GM19193 (cell line): Measurements from ENCODE around the gene VEGFB.
A peak's percentile ranks its signal among the peaks of the same experiment; 100 is the strongest.

Source experiments
- POLR2A ChIP-seq: IDR thresholded peaks from 4 replicates; pipeline ENCODE4 v1.6.1; 2011; ENCODE audit not compliant: insufficient read depth, insufficient read length; ENCODE audit errors: extremely low read depth

The VEGFB gene

DNA sequence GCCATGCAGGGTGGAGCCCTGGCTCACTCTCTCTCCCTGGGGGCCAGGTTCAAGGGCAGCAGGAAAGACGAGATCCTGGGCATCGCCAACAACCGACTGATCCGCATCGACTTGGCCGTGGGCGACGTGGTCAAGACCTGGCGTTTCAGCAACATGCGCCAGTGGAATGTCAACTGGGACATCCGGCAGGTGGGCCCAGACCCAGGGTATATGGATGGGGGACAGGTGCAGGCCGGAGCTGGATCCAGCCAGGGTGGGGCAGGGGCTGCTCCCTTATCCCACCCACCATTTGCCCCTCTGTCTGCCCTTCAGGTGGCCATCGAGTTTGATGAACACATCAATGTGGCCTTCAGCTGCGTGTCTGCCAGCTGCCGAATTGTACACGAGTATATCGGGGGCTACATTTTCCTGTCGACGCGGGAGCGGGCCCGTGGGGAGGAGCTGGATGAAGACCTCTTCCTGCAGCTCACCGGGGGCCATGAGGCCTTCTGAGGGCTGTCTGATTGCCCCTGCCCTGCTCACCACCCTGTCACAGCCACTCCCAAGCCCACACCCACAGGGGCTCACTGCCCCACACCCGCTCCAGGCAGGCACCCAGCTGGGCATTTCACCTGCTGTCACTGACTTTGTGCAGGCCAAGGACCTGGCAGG is 11.3 kb upstream of the VEGFB start:
- TF ChIP-seq POLR2A = no peak

DNA sequence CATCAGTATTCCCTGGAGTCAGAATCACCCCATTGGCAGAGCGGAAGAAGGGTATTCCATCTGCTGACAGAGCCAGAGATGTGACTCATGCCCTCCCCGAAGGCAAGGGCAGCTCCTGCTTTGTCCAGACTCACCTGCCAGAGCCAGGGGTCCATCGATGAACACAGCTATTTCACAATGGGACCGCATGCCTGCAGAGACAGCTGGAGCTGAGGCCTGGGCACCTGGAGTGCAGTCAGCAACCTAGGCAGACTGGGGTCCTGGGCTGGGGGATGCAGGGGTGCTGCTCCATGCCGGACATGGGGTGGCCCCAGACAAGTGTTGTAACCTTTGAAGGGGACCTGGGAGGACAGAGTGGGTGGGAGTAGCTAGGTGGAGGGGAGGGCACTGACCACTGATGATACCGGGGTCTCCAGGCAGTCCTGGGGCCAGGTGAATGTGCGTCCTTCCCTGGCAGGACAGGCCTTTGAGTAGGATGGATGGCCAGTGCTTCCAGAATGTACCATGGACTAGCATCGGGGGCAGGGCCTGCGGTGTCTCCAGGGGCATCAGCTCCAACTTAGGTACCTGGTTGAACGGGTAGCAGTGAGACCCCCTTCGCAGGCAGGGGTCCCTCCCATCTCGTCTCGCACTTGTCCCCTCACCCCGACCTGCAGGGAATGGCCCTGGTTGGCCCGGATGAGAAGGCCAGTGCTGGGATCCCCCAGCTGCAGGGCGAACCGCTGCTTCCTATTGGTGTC is 10.1 kb upstream of the VEGFB start:
- TF ChIP-seq POLR2A = no peak

DNA sequence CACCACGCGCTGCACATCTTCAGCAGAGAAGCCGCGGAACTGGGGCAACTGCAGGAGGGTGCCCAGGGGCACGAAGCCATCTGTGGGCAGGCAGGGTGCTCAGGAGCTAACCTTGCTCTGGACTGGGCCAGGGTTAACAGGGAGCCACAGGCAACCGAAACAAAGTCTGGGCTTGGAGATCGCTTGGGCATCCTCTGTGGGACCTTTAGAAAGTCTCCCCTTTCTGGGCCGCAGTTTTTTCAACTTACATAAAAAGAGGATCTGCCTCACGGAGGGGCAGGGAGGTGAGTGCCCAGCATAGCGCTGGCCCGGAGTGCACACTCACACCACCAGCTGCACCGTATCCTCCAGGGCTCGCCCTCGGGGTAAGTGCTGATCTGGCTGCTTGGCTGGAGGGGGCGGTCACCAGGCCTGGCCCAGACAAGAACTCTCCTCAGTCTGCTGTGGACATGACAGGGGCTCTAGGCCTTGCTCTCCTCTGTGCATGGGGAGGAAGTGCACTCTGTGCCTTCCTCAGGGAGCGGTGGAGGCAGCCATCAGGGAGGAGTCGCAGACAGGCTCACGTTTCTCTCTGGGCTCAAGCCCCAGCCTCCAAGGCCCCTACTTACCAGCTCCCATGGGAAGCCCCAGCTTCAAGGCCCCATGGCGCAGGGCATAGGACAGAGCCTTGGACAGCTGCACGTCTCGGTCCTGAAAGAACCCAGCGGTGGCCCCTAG is 9.3 kb upstream of the VEGFB start:
- TF ChIP-seq POLR2A = no peak

DNA sequence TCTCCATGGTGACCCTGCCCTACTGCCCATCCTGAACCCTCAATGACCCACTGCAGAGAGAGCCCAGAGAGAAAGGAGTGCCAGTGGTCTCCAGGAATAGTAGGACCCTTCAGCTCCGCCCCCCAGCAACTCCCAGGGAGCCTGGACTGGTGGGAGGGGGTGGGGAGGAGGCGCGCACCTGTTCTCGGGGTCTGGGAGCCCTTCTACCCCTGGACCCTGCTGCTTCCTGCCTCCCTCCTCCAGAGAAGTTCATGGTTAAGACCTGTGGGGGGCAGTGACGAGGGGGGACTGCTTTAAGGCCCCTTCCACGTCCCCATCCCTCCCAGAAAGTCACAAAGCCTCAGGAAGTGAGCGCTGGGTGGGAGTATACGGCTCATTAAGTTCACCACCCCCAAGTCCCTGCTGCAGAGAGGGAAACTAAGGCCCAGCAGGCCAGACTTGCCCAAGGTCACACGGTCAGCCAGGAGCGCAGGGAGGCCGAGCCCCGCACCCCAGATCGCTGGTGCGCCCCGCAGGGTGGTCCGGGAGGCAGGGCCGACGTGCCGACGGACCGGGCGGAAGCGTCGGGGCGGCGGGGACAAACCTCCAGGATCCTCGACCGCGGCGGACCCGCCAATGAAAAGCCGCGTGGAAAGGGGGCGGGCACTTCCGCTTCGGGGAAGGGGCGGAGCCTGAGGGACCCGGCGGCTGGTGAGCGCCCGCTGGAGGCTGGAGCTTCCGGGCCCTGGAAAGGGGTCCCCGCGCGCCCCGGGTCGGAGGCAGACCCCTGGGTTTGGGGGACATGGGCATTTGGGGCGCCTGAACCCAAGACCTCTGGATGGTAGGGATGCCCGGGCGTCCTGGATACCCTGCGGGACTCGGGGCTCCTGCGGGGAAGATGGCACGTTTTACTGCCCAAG is 8.5 kb upstream of the VEGFB start, which contains the start of the genes NUDT22 and TRPT1:
TSS of gene NUDT22 (plus strand) at position 667 of the 899 bp plus-strand sequence. CDS start 379 bp downstream, outside the sequence.
TSS of gene TRPT1 (minus strand) at position 579 of the 899 bp plus-strand sequence. CDS start at position 253, 326 bp downstream.
- TF ChIP-seq POLR2A = peak; percentile 81

DNA sequence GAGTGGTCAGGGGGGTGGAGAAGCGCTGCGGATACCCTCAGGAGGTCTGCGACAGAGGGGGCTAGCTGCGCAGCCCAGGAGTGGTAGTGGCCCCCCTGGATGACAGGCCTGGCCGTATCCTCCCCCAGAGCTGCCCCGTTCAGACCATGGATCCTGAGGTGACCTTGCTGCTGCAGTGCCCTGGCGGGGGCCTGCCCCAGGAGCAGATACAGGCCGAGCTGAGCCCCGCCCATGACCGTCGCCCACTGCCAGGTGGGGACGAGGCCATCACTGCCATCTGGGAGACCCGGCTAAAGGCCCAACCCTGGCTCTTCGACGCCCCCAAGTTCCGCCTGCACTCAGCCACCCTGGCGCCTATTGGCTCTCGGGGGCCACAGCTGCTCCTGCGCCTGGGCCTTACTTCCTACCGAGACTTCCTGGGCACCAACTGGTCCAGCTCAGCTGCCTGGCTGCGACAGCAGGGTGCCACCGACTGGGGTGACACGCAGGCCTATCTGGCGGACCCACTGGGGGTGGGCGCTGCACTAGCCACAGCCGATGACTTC is 7.8 kb upstream of the VEGFB start:
- TF ChIP-seq POLR2A = peak; percentile 33

DNA sequence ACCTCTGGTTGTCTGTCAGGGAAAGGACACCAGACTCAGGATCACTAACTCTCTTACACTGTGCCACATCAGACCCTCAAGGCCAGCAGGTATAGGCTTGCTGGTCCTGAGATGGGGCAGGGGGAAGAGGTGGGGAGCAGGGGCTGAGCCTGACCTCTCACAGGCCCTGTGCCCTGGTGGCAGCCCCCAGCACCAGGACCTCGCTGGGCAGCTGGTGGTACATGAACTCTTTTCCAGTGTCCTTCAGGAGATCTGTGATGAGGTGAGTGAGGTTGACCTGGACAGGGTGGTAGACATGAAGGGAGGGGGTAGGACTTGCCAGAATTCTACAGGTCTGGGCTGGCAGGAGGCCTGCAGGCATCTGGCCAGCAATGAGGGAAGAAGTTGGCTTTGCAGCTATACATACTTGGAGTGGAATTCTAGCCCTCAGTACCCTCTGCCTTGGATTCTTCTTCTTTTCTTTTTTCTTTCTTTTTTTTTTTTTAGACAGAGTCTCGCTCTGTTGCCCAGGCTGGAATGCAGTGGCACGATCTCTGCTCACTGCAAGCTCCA is 6.9 kb upstream of the VEGFB start:
- no peak for TF ChIP-seq POLR2A

DNA sequence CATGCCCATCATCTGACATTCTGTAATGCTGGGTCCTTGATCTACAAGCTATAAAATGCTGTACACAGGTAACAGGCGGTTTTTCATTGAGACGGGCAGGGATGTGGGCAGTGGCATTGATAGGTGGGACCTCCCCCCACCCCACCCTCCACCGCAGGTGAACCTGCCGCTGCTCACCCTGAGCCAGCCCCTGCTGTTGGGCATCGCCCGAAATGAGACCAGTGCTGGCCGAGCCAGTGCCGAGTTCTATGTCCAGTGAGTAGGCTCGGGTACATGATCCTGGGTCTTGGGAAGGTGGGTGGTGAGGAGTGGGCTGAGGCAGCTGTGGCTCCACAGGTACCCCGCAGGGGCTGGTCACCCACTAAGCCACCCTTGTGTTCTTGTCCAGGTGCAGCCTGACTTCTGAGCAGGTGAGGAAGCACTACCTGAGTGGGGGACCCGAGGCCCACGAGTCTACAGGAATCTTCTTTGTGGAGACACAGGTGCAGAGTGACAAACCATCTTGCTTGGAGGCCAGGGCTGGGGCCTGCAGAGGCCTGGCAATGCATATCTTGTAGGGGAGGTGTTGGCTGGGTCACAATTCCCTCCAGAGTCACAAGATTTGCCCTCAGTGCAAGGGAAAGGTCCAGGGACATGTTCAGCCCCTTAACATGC is 5.2 kb upstream of the VEGFB start:
- TF ChIP-seq POLR2A = no peak

DNA sequence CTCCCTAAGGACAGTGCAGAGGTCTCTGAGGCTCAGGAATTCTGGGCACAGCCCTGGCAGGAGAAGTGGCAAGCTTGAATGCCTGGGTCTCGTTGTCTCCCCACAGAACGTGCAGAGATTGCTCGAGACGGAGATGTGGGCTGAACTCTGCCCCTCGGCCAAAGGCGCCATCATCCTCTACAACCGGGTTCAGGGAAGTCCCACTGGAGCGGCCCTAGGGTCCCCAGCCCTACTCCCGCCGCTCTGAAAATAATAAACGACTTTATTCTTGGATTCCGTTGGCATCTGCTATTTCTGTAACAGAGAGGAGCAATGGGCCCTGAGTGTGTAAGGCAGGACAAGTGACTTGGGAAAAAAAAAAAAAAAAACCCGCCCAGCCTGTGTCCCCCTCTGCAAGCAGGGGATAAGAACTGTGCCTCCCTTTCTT is 4.6 kb upstream of the VEGFB start:
- TF ChIP-seq POLR2A = no peak

DNA sequence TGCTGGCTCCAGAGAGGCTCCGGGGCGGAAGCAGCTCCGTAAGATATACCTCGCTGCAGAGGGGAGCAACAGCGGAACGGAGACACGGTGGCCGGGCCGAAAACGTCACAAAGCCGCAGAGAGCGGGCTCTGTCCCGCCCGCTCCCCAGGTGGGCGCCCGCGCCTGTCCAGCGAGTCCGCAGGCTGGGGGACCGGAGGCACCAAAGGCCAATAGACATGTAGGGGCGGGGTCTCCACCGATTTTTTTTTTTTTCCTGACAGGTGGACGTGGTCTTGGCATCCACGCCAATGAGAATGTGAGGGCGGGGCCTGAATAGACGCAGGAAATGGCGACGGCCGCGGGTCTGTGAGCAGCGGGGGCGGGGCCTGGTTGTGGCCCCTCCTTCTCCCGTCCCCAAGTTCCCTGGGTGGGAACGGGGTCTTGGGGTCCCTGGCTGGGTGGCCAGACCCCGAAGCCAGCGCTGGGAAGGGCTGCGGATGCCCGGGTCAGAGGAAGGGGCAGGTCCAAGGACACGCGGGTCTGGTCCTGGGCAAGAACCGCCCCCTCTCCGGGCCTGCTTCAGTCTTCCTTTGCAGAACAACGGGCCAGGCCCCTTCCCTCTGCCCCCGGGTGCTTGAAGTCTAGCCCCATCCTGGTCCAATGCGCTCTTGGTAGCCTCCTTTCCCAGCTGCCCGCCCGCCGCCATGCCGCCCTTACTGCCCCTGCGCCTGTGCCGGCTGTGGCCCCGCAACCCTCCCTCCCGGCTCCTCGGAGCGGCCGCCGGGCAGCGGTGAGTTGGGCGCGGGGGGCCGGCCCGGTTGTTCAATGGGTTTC is 4.0 kb upstream of the VEGFB start, which contains the start of gene DNAJC4:
TSS of gene DNAJC4 (plus strand) at position 378 of the 814 bp plus-strand sequence. CDS start at position 685, 307 bp downstream.
- TF ChIP-seq POLR2A = peak; percentile 66

DNA sequence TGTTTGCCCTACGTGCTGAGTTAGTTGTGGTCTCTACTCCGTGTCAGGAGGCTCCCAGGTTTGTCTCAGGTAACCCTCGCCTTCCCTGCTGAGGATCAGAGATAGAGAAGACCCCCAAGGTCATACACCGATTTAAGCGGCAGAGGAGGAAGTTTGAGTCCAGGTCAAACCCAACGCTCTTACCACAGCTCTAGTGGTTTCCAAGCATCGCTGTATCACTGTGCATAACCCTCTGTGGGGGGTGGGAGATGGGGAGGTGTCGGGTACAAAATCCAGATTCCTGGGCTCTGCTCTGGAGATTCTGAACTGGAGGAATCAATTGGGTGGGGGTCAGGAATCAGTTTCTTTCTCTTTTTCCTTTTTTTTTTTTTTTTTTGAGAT is 3.4 kb upstream of the VEGFB start:
- TF ChIP-seq POLR2A = no peak

DNA sequence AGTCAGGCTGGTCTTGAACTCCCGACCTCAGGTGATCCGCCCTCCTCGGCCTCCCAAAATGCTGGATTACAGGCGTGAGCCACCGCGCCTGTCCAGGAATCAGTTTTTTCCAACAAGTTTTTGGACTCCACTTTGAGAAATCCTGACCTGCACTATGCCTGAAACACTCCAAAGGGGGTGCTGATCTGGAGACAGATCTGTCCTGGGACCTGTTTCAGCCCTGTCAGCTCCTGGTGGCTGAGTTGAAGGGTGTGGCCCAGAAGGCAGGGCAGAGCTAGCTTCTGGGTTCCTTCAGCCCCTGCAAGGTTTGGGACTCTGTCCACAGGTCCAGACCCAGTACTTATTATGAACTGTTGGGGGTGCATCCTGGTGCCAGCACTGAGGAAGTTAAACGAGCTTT is 2.8 kb upstream of the VEGFB start:
- TF ChIP-seq POLR2A = no peak

DNA sequence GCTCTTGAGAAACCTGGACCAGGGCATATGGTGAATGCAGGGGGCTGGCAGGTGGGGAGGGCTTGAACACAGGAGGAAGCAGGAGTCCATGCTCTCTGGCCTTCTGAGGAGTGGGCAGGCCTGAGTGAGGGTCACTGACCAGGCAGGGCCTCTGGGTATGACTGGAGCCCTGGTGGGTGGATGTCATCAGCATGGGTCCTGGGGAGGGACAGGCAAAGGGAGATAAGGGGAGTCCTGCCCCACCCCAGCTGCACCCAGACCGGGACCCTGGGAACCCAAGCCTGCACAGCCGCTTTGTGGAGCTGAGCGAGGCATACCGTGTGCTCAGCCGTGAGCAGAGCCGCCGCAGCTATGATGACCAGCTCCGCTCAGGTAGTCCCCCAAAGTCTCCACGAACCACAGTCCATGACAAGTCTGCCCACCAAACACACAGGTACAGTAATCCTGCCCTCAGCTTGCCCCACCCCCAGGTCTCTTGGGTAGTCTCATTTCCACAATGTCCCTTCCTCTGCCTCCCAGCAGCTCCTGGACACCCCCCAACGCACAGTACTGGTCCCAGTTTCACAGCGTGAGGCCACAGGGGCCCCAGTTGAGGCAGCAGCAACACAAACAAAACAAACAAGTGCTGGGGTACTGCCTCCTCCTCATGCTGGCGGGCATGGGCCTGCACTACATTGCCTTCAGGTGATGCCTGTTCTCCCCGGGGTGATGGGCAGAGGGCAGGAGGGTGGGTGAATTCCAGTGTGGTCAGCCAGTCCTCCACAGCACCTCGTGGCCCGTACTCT is 2.0 kb upstream of the VEGFB start:
- no peak for TF ChIP-seq POLR2A
